H1 (cell line): ENCODE results near the gene CPSF4. TPM values are rescaled to one million over a fixed set of nuclear protein-coding genes. Genes with fewer than 3 reads are reported as not detected.

Experiments
- ATF3 ChIP-seq: IDR thresholded peaks from 2 replicates; pipeline ENCODE4 v1.6.1; 2011; ENCODE audit warnings: low read depth, mild to moderate bottlenecking, low read length; ENCODE audit not compliant: insufficient read depth
- EP300 ChIP-seq, 2 experiments: IDR thresholded peaks; 1 replicate in 1 of 2; 2 replicates in 1 of 2; pipeline ENCODE4 v1.6.1; 2011 to 2012; ENCODE audit warnings: low read depth in 2 of 2, low read length in 2 of 2, mild to moderate bottlenecking in 2 of 2, borderline replicate concordance in 1 of 2, inconsistent platforms in 1 of 2, moderate library complexity in 1 of 2
- RFX5 ChIP-seq: IDR thresholded peaks from 2 replicates; pipeline ENCODE4 v1.6.1; 2011; ENCODE audit warnings: low read depth, low read length, improper control_type of control experiment, borderline replicate concordance
- RNF2 ChIP-seq: fragments of 200-900, 300-1000 bp; sonication (generic); IDR thresholded peaks from 2 replicates; pipeline ENCODE4 v1.7.1; 2016; ENCODE audit warnings: borderline replicate concordance, low read depth, mild to moderate bottlenecking, antibody characterized with exemption, low read length; ENCODE audit not compliant: poor library complexity, severe bottlenecking; ENCODE audit errors: missing control alignments
- TAF7 ChIP-seq: optimal IDR thresholded peaks from 2 replicates; pipeline ENCODE3; 2011; ENCODE audit warnings: low read depth, mild to moderate bottlenecking, inconsistent platforms, low read length, moderate library complexity, borderline replicate concordance
- polyA plus RNA-seq, 7 experiments: library from polyadenylated mRNA; depleted of rRNA in 3 of 7; stranded (reverse) in 5 of 7; unstranded in 2 of 7; fragments of >200 nt in 5 of 7; fragments of 200-250 nt in 2 of 7; gene quantifications; 1 replicate in 5 of 7; 2 replicates in 1 of 7; 4 replicates in 1 of 7; pipeline versions ENCODE4 v1.2.1 to v1.2.3, GENCODE V29; 2011 to 2013; ENCODE audit warnings: missing spikeins in 2 of 7, mixed read lengths in 2 of 7
- total RNA-seq: library from RNA; stranded (reverse); fragmentation: NEBNext Ultra II Directional; extraction: Animal tissue kit (Norgen Biotek cat#: 25700); gene quantifications from 2 replicates; pipeline ENCODE4 v1.2.1, GENCODE V29; 2021

The CPSF4 gene
- total and polyA plus RNA-seq, 2 of the 8 experiments (the other 6 are each of a cell fraction or from before 2014, with no cell fraction given): 77.5 to 103 TPM

GRCh38 chr7:99452541-99452940, 13.8 kb downstream of the CPSF4 start (continued):
- no peak for TF ChIP-seq EP300 (IDR thresholded peaks at IDR 0.05; ENCODE audit: borderline replicate concordance in 1 of 2, low read depth in 2 of 2, low read length in 2 of 2)
- no peak for TF ChIP-seq RNF2
- no peak for TF ChIP-seq TAF7
- TF ChIP-seq ATF3: no peak
- TF ChIP-seq RFX5: no peak
